Naive B cell (primary cell): ENCODE data around the gene SGSH. TPM values are rescaled to one million over a fixed set of nuclear protein-coding genes. Genes with fewer than 3 reads are reported as not detected.
A peak's percentile ranks its signal among the peaks of the same experiment; 100 is the strongest.

Source experiments
- ATAC-seq, 2 donors: fragments of 150-1000 bp; cut with Tn5 transposase; 2 replicates each; pipeline ENCODE4 v1.10.0; 2021; ENCODE audit warnings: low read depth in 2 of 2, mild to moderate bottlenecking in 2 of 2, moderate library complexity in 2 of 2
- DNase-seq: peaks from one replicate; pipeline ENCODE4 v3.0.0; 2022
- H3K27ac Mint-ChIP-seq, 6 donors: one replicate each; pipeline ENCODE4 v1.8.0; 2020 to 2022; ENCODE audit warnings: mild to moderate bottlenecking in 6 of 6, mixed read lengths in 6 of 6, moderate library complexity in 5 of 6, inconsistent platforms in 2 of 6
- H3K27me3 Mint-ChIP-seq, 3 donors: one replicate each; pipeline ENCODE4 v1.8.0; 2021 to 2022; ENCODE audit warnings: mixed read lengths in 3 of 3, mild to moderate bottlenecking in 1 of 3
- H3K36me3 Mint-ChIP-seq, 2 donors: one replicate each; pipeline ENCODE4 v1.8.0; 2020 to 2022; ENCODE audit warnings: mixed read lengths in 2 of 2, inconsistent platforms in 1 of 2, mild to moderate bottlenecking in 1 of 2
- H3K4me1 Mint-ChIP-seq, 3 donors: one replicate each; pipeline ENCODE4 v1.8.0; 2020 to 2022; ENCODE audit warnings: mixed read lengths in 3 of 3, inconsistent platforms in 1 of 3, mild to moderate bottlenecking in 1 of 3, moderate library complexity in 1 of 3
- H3K4me3 Mint-ChIP-seq, 8 donors: one replicate each; pipeline ENCODE4 v1.8.0; 2020 to 2022; ENCODE audit warnings: mild to moderate bottlenecking in 8 of 8, mixed read lengths in 8 of 8, moderate library complexity in 8 of 8, inconsistent platforms in 2 of 8
- H3K9me3 Mint-ChIP-seq, 7 donors: one replicate each; pipeline ENCODE4 v1.8.0; 2020 to 2022; ENCODE audit warnings: mixed read lengths in 7 of 7, mild to moderate bottlenecking in 5 of 7, inconsistent platforms in 2 of 7, moderate library complexity in 1 of 7
- polyA plus RNA-seq, 6 donors: library from polyadenylated mRNA; unstranded; fragments of 300-500 nt; fragmentation: Illumina TruSeq; gene quantifications; one replicate each; pipeline ENCODE4 v1.2.3, GENCODE V29; 2021; ENCODE audit warnings: low read depth in 6 of 6

Gene SGSH
- 10 to 100 TPM; 12.3 to 38.5 (median 22.4) TPM for polyA plus RNA-seq

GRCh38 chr17:80220054-80220735 lies at the start of gene SGSH, which contains the start of gene SLC26A11:
SGSH (minus strand) TSS chr17:80220333; CDS start chr17:80220313, 20 bp downstream.
SLC26A11 (plus strand) TSS chr17:80220427; CDS start chr17:80221561, 1,134 bp downstream.
- H3K4me1 Mint-ChIP-seq: peaks cover 21 to 28% (median 26%) of the 10 kb centered on the region in 3 donors
- H3K4me3 Mint-ChIP-seq: peak within 1 kb of the TSS; percentile 90 to 98 (median 94)
- H3K27me3 Mint-ChIP-seq: peaks cover 0 to 9% (median 7%) of the 10 kb centered on the region in 3 donors
- H3K9me3 Mint-ChIP-seq: no peaks in the 10 kb centered on the region
- ATAC-seq (peak; percentile 45 to 51), DNase-seq (peak; percentile 50)
- peaks cover 11 to 24% of the 10 kb centered on the region in 2 donors for H3K36me3 Mint-ChIP-seq
- H3K27ac Mint-ChIP-seq: peak within 1 kb of the TSS; percentile 93 to 100 (median 98)

DNA sequence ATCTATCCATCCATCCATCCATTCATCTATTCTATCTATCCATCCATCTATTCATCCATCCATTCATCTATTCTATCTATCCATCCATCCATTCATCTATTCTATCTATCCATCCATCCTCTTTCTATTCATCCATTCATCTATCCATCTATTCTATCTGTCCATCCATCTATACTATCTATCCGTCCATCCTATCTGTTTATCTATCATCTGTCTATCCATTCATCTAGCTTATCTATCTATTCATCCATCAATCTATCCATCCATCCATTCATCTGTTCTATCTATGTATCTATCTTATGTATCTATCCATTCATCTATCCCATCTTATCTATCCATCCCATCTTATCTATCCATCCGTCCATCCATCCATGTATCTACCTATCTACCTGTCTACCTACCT lies 49.3 kb upstream of the SGSH start:
- H3K27me3 Mint-ChIP-seq: no peaks in the 10 kb centered on the region
- DNase-seq (no peak), ATAC-seq (no peak)
- H3K36me3 Mint-ChIP-seq: no peaks in the 10 kb centered on the region
- H3K9me3 Mint-ChIP-seq: no peaks in the 10 kb centered on the region
- H3K27ac Mint-ChIP-seq: no peak overlapping the region
- peaks cover 20 to 39% (median 24%) of the 10 kb centered on the region in 3 donors for H3K4me1 Mint-ChIP-seq
- no peak overlapping the region for H3K4me3 Mint-ChIP-seq

DNA sequence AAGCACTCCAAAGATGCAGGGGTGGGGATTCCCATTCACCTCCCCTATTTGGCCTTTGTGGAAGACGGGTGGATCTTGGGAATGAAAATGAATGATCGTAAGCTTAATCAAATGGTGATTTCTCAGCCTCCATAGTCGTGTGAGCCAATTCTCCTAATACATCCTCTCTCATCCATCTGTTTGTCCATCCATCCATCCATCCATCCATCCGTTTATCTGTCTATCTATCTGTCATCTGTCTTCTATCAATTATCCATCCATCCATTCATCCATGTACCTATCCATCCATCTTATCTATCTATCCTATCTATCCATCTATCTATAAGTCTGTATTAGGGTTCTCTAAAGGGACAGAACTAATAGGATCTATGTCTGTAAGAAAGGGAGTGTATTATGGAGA lies 48.3 kb upstream of the SGSH start:
- no peaks in the 10 kb centered on the region for H3K36me3 Mint-ChIP-seq
- peaks cover 24 to 41% (median 25%) of the 10 kb centered on the region in 3 donors for H3K4me1 Mint-ChIP-seq
- no peak for DNase-seq
- no peak overlapping the region for H3K27ac Mint-ChIP-seq
- no peaks in the 10 kb centered on the region for H3K9me3 Mint-ChIP-seq
- no peak overlapping the region for H3K4me3 Mint-ChIP-seq
- ATAC-seq: no peak
- no peaks in the 10 kb centered on the region for H3K27me3 Mint-ChIP-seq

- H3K36me3 Mint-ChIP-seq: no peaks in the 10 kb centered on the region
- H3K27ac Mint-ChIP-seq: no peak overlapping the region
- no peak for DNase-seq
- H3K4me3 Mint-ChIP-seq: peak overlapping the region in 1 of 8 donors; percentile 7
- no peak for ATAC-seq
- peaks cover 26 to 45% (median 28%) of the 10 kb centered on the region in 3 donors for H3K4me1 Mint-ChIP-seq
- H3K9me3 Mint-ChIP-seq: no peaks in the 10 kb centered on the region
- no peaks in the 10 kb centered on the region for H3K27me3 Mint-ChIP-seq
Measured at GRCh38 chr17:80267391-80267790, 47.3 kb upstream of the SGSH start.

DNA sequence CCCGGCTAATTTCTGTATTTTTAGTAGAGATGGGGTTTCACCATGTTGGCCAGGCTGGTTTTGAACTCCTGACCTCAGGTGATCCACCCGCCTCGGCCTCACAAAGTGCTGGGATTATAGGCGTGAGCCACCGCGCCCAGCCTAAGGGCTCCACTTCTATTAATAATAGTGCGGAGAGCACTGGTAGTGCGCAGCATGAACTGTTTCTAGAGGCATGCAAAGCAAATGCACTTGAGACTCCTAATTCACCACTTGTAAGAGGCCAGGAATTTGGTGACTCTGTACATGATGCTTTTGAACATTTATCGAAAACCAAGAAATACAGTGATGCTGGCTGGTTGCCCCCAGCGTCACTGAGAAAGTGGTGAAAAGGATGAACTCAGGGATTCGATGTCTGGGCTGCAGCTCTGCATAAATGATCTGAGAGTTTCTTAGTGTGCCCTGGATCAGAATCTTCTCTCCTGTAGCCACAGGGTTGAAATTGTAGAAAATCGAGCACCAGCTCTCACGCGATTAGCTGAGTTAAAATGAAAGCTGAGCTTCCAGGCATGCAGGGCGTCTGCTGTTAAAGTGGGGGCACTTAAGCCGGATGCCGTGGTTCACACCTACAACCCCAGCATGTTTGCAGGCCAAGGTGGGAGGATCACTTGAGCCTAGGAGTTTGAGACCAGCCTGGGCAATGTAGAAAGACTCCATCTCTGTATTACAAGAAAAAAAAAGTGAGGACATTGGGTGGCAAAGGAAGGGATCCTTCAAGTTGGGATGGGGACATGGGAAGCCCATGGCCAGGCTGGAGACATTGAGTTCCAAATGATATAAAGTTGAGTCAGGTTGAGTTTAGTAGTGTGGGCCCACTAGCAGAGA lies 45.3 kb upstream of the SGSH start:
- Mint-ChIP-seq H3K4me1 (peaks cover 32 to 51% (median 41%) of the 10 kb centered on the region in 3 donors), H3K27ac (peak overlapping the region in 4 of 6 donors; percentile 26 to 94 (median 85)), H3K4me3 (peak overlapping the region; percentile 97 to 99 (median 98)), H3K9me3 (no peaks in the 10 kb centered on the region), H3K27me3 (no peaks in the 10 kb centered on the region), H3K36me3 (no peaks in the 10 kb centered on the region)
- ATAC-seq (no peak), DNase-seq (no peak)

DNA sequence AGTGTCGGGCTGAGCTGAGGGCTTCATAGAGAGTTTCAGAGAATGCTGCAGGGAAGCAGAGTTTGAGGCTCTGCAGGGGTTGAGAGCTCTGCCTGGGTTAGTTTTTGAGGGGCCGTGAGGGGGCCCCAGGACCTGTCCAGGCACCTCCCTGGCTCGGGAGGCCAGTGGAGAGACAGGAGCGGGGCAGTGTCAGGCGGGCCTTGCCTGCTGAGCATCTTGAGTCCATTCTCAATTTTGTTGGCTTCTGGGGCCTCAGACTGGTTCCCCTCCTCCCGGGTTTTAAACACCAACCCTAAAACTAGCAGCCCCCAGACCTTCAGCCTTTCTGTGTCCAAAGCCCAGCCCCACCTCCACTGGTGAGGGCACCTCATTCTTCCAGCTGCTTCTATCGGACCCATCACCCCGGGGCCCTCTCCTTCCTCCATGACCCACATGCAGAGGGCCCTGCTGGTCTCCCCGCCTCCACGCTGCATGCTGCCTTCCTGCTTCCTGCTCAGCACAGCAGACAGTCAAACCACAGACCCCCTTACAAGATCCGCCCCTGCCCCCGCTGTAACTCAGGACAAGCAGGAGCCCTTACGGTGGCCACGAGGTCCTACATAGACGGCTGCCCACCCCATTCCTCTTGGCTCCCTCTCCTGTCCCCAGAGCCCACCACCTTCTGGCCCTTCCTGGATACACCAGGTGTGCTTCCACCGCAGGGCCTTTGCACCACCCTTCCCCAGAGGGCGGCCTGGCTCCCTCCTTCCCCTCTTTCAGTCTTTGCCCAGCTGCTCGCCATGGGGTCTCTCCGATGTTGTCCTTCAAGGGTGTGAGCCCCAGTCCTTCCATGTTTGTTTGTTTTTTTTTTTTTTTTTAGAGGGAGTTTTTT lies 44.3 kb upstream of the SGSH start:
- no peaks in the 10 kb centered on the region for H3K27me3 Mint-ChIP-seq
- no peak for DNase-seq
- H3K36me3 Mint-ChIP-seq: no peaks in the 10 kb centered on the region
- H3K4me1 Mint-ChIP-seq: peaks cover 36 to 53% (median 46%) of the 10 kb centered on the region in 3 donors
- H3K9me3 Mint-ChIP-seq: no peaks in the 10 kb centered on the region
- ATAC-seq: no peak
- H3K27ac Mint-ChIP-seq: peak overlapping the region; percentile 8 to 97 (median 95)
- H3K4me3 Mint-ChIP-seq: peak overlapping the region; percentile 97 to 99 (median 98)

DNA sequence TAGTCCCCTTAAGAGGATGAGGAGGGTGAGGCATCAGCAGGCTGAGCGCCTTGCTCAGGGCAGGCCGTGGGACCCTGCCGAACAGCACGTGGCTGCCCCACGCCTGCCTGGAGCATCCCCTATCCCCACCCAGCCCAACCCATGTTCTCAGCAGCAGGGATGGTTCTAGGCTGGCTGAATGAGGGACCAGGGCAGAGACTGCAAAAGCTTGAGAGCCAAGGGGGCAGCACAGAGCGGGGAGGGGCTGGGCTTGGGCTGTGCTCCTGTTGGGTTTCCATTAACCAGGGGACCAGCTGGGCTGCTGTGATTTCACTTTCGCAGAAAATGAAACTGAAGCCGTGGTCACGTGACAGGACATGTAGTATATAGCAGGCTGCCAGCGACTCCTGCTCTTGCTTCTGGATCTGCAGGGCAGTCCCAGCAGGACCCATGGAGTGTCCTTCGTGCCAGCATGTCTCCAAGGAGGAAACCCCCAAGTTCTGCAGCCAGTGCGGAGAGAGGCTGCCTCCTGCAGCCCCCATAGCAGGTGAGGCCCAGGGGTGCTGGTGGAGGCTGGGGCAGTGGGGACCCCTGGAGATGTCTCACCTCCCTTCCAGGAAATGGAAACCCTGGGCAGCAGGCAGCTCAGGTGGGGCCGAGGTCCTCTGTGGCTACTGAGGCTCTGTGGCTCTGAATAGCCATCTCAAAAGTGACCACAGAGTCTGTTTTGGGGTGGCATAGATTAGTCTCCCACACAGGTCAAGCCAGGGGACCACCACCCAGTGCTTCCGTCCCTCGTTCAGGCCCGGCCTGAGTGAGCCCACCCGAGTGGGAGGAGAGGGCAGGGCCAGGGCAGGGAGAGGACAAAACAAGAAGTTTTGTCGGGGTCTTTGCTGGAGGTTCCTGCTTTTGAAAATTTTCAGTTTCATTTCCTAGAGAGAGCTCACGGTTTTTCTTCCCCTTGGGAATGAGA lies 43.4 kb upstream of the SGSH start:
- Mint-ChIP-seq H3K27ac (peak overlapping the region; percentile 94 to 98 (median 96)), H3K4me3 (peak overlapping the region; percentile 97 to 99 (median 98)), H3K36me3 (no peaks in the 10 kb centered on the region), H3K4me1 (peaks cover 36 to 58% (median 46%) of the 10 kb centered on the region in 3 donors), H3K27me3 (no peaks in the 10 kb centered on the region), H3K9me3 (no peaks in the 10 kb centered on the region)
- ATAC-seq: peak; percentile 71 to 72
- peak; percentile 86 for DNase-seq

- Mint-ChIP-seq H3K9me3 (no peaks in the 10 kb centered on the region), H3K27ac (peak overlapping the region in 3 of 6 donors; percentile 94 to 97 (median 96)), H3K36me3 (no peaks in the 10 kb centered on the region), H3K27me3 (no peaks in the 10 kb centered on the region), H3K4me3 (peak overlapping the region in 7 of 8 donors; percentile 25 to 99 (median 97)), H3K4me1 (peaks cover 40 to 62% (median 46%) of the 10 kb centered on the region in 3 donors)
- DNase-seq (no peak), ATAC-seq (no peak)
Measured at GRCh38 chr17:80262775-80263244, 42.7 kb upstream of the SGSH start.

GRCh38 chr17:80262291-80262690 lies 42.2 kb upstream of the SGSH start:
- H3K4me1 Mint-ChIP-seq: peaks cover 40 to 59% (median 46%) of the 10 kb centered on the region in 3 donors
- H3K9me3 Mint-ChIP-seq: no peaks in the 10 kb centered on the region
- H3K27ac Mint-ChIP-seq: peak overlapping the region in 4 of 6 donors; percentile 94 to 98 (median 97)
- H3K36me3 Mint-ChIP-seq: no peaks in the 10 kb centered on the region
- no peak for ATAC-seq
- H3K4me3 Mint-ChIP-seq: peak overlapping the region; percentile 76 to 98 (median 93)
- H3K27me3 Mint-ChIP-seq: no peaks in the 10 kb centered on the region
- no peak for DNase-seq

DNA sequence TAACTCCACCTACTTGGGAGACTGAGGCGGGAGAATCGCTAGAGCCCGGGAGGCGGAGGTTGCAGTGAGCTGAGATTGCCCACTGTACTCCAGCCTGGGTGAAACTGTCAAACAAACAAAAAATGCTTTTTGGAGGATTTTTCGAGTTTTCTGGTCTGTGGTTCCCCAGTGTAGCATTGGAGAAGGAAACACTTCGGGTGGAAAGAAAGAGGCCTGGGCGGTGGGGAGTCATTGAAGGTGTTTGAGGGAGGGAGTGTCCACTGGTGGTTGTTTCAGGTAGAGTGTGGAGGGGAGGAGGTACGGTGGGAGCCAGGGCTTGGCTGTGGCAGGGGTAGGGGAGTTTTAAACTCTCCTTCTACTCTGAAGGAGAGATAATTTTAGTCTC lies 41.8 kb upstream of the SGSH start:
- no peaks in the 10 kb centered on the region for H3K27me3 Mint-ChIP-seq
- ATAC-seq (no peak), DNase-seq (no peak)
- peak overlapping the region; percentile 76 to 98 (median 93) for H3K4me3 Mint-ChIP-seq
- H3K36me3 Mint-ChIP-seq: no peaks in the 10 kb centered on the region
- H3K27ac Mint-ChIP-seq: peak overlapping the region; percentile 47 to 98 (median 96)
- H3K4me1 Mint-ChIP-seq: peaks cover 40 to 56% (median 46%) of the 10 kb centered on the region in 3 donors
- H3K9me3 Mint-ChIP-seq: no peaks in the 10 kb centered on the region

DNA sequence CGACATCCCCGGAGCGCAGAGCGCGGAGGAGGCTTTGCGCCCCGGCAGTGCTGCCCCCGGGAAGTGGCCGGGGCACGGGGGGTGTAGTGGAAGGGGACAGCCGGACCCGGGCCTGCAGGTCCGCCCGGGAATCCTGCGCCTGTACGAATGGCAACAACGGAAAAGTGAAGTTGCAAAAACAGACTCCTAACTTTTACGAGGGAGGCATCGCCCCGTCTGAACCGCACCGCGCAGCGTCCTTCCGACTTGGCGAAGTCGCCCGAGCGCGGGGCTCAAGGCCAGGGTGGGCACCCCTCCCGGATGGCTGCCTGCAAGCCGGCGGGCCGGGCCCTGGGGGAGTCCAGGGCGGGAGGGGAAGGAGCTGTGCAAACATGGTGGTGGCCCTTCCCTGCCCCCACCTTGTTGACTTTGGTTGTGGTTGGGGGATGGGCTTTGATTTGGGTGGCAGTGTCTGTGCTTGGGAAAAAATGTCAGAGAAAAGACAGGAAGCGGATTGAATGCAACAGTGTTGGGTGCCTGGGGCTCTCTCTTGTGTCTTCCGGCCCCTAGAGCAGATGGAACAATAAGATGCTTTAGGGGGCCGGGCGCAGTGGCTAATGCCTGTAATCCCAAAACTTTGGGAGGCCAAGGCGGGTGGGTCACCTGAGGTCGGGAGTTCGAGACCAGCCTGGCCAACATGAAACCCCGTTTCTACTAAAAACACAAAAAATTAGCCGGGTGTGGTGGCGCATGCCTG lies 41.2 kb upstream of the SGSH start:
- Mint-ChIP-seq H3K27ac (peak overlapping the region; percentile 47 to 98 (median 96)), H3K4me3 (peak overlapping the region; percentile 76 to 98 (median 93)), H3K9me3 (no peaks in the 10 kb centered on the region), H3K4me1 (peaks cover 40 to 56% (median 46%) of the 10 kb centered on the region in 3 donors), H3K27me3 (no peaks in the 10 kb centered on the region), H3K36me3 (no peaks in the 10 kb centered on the region)
- DNase-seq: peak; percentile 44
- peak; percentile 3 to 5 for ATAC-seq
